Measurements from ENCODE around the gene CELF1. TPM values are rescaled to one million over a fixed set of nuclear protein-coding genes. Genes with fewer than 3 reads are reported as not detected.
A peak's percentile ranks its signal among the peaks of the same experiment; 100 is the strongest.

Gene CELF1
- total RNA-seq (100 to 1,000 TPM; 107 to 148 (median 129) TPM), polyA plus RNA-seq (10 to 100 TPM; 41.1 to 76.4 TPM), total RNA-seq (179 reads per million, percentile 92 among the genes with 10 or more reads in this experiment)

GRCh38 chr11:47552566-47553405 lies at the start of gene CELF1:
TSS of gene CELF1 (minus strand) at chr11:47553132. CDS start at chr11:47499523, 53,609 bp downstream.
- ATAC-seq (peak; percentile 99), DNase-seq (peak; percentile 88 to 95 (median 92))
- Histone ChIP-seq H3K27me3 (ENCODE audit: control insufficient read depth in 2 of 2, insufficient read depth in 2 of 2, low read length in 2 of 2) (no peaks in the 10 kb centered on the region), H3K4me3 (ENCODE audit: low read length) (peak within 1 kb of the TSS; percentile 87), H3K36me3 (ENCODE audit: control insufficient read depth in 2 of 3, insufficient read depth in 3 of 3, low read length in 3 of 3) (no peaks in the 10 kb centered on the region), H3K4me1 (ENCODE audit: control insufficient read depth in 2 of 2, insufficient read depth in 2 of 2, low read length in 2 of 2) (peaks cover 27 to 34% of the 10 kb centered on the region in 2 donors), H3K9me3 (ENCODE audit: control insufficient read depth in 2 of 3, low read length in 3 of 3) (no peaks in the 10 kb centered on the region), H3K27ac (ENCODE audit: low read depth, low read length) (peak within 1 kb of the TSS; percentile 89)
- ChIA-PET CTCF (interaction anchor here (1.0 to 1.2 kb wide), 3 partner anchors 26 to 66 kb away, joined by 3 to 6 read pairs (median 3); partner anchors contain the start of genes KBTBD4 and NDUFS3), POLR2A (interaction anchor here (0.9 to 7.3 kb wide), 8 partner anchors 13 to 216 kb away, joined by 3 to 38 read pairs (median 4); partner anchors contain the start of genes KBTBD4, NDUFS3 and PTPMT1)
- Mint-ChIP-seq H3K4me3 (peak within 1 kb of the TSS; percentile 93 to 100 (median 96)), H3K27ac (peak within 1 kb of the TSS; percentile 86 to 97 (median 95)), H3K36me3 (peaks cover 0 to 14% (median 4%) of the 10 kb centered on the region in 5 donors), H3K27me3 (no peaks in the 10 kb centered on the region), H3K9me3 (peaks cover 0 to 2% (median 0%) of the 10 kb centered on the region in 11 donors), H3K4me1 (peaks cover 36 to 57% (median 42%) of the 10 kb centered on the region in 7 donors)
- intact Hi-C loops (cut with micrococcal nuclease) = loop anchor here (1.0 to 10.0 kb wide), 23 partner anchors 13 to 1635 kb away; partner anchors contain the start of genes ARFGAP2 (in 2 of the 2), FNBP4 (in 2 of the 2), MTCH2 (in 2 of the 2) and PSMC3 (in 2 of the 2)

- Mint-ChIP-seq H3K36me3 (peaks cover 0 to 5% (median 0%) of the 10 kb centered on the region in 5 donors), H3K27me3 (peaks cover 8 to 15% (median 11%) of the 10 kb centered on the region in 5 donors), H3K4me1 (no peaks in the 10 kb centered on the region), H3K9me3 (no peaks in the 10 kb centered on the region), H3K27ac (no peak overlapping the region), H3K4me3 (no peak overlapping the region)
- Histone ChIP-seq H3K4me1 (ENCODE audit: control insufficient read depth in 2 of 2, insufficient read depth in 2 of 2, low read length in 2 of 2) (no peaks in the 10 kb centered on the region), H3K27ac (ENCODE audit: low read depth, low read length) (no peak overlapping the region), H3K27me3 (ENCODE audit: control insufficient read depth in 2 of 2, insufficient read depth in 2 of 2, low read length in 2 of 2) (no peaks in the 10 kb centered on the region), H3K9me3 (ENCODE audit: control insufficient read depth in 2 of 3, low read length in 3 of 3) (no peaks in the 10 kb centered on the region), H3K36me3 (ENCODE audit: control insufficient read depth in 2 of 3, insufficient read depth in 3 of 3, low read length in 3 of 3) (no peaks in the 10 kb centered on the region), H3K4me3 (ENCODE audit: low read length) (no peak overlapping the region)
- CTCF ChIA-PET = no interaction called here
- POLR2A ChIA-PET = no interaction called here
- ATAC-seq = no peak
- DNase-seq = no peak
- intact Hi-C loops (cut with micrococcal nuclease) = loop anchor here in 1 of 2 donors (10.0 kb wide), 1 partner anchor 65 kb away; no protein-coding TSS in a partner anchor
Observed at GRCh38 chr11:47599902-47600301, 47.0 kb upstream of the CELF1 start.

GRCh38 chr11:47595967-47596366 lies 43.0 kb upstream of the CELF1 start:
- no peaks in the 10 kb centered on the region for H3K9me3 ChIP-seq (ENCODE audit: control insufficient read depth in 2 of 3, low read length in 3 of 3)
- H3K27me3 ChIP-seq (ENCODE audit: control insufficient read depth in 2 of 2, insufficient read depth in 2 of 2, low read length in 2 of 2) = peaks cover 6 to 25% of the 10 kb centered on the region in 2 donors
- no peak overlapping the region for H3K4me3 ChIP-seq (ENCODE audit: low read length)
- CTCF ChIA-PET = no interaction called here
- Mint-ChIP-seq H3K27ac (no peak overlapping the region), H3K4me3 (no peak overlapping the region), H3K36me3 (peaks cover 0 to 5% (median 0%) of the 10 kb centered on the region in 5 donors), H3K27me3 (peaks cover 36 to 39% (median 37%) of the 10 kb centered on the region in 5 donors), H3K4me1 (peaks cover 0 to 14% (median 9%) of the 10 kb centered on the region in 7 donors), H3K9me3 (no peaks in the 10 kb centered on the region)
- POLR2A ChIA-PET = interaction anchor here (0.9 kb wide), 1 partner anchor 44 kb away, joined by 4 read pairs; no protein-coding TSS in a partner anchor
- ATAC-seq = no peak
- no peak overlapping the region for H3K27ac ChIP-seq (ENCODE audit: low read depth, low read length)
- H3K4me1 ChIP-seq (ENCODE audit: control insufficient read depth in 2 of 2, insufficient read depth in 2 of 2, low read length in 2 of 2) = peaks cover 0 to 6% of the 10 kb centered on the region in 2 donors
- no peak for DNase-seq
- no peaks in the 10 kb centered on the region for H3K36me3 ChIP-seq (ENCODE audit: control insufficient read depth in 2 of 3, insufficient read depth in 3 of 3, low read length in 3 of 3)
- intact Hi-C loops (cut with micrococcal nuclease) = loop anchor here in 1 of 2 donors (10.0 kb wide), 1 partner anchor 61 kb away; no protein-coding TSS in a partner anchor

DNA sequence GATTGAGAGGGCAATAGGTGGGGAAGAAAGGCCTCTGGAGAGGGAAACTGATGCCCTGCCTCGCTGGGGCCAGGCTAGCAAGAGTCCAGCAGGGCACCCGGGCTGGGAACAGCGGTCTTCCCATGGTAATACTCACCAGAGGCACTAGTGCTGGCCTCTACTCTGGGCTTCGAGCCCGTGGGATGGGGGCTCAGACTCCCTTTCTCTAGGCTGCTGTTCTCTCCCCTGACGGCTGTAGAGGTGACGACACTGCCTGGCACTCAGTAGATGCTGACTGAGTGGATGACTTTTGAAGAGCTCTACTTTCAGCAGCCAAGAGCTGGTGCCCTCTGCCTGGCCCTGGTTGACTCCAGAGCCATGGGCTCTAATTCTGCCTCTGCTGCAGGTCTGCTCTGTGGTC lies 42.1 kb upstream of the CELF1 start:
- Mint-ChIP-seq H3K27me3 (peaks cover 36 to 39% (median 37%) of the 10 kb centered on the region in 5 donors), H3K27ac (no peak overlapping the region), H3K36me3 (peaks cover 0 to 5% (median 0%) of the 10 kb centered on the region in 5 donors), H3K9me3 (no peaks in the 10 kb centered on the region), H3K4me1 (peaks cover 0 to 14% (median 9%) of the 10 kb centered on the region in 7 donors), H3K4me3 (peak overlapping the region in 1 of 10 donors; percentile 3)
- CTCF ChIA-PET = no interaction called here
- POLR2A ChIA-PET = interaction anchor here (0.5 to 0.9 kb wide), 3 partner anchors 13 to 43 kb away, joined by 3 to 4 read pairs (median 3); no protein-coding TSS in a partner anchor
- no peak overlapping the region for H3K4me3 ChIP-seq (ENCODE audit: low read length)
- peaks cover 6 to 25% of the 10 kb centered on the region in 2 donors for H3K27me3 ChIP-seq (ENCODE audit: control insufficient read depth in 2 of 2, insufficient read depth in 2 of 2, low read length in 2 of 2)
- intact Hi-C loops (cut with micrococcal nuclease) = loop anchor here in 1 of 2 donors (10.0 kb wide), 1 partner anchor 60 kb away; no protein-coding TSS in a partner anchor
- H3K9me3 ChIP-seq (ENCODE audit: control insufficient read depth in 2 of 3, low read length in 3 of 3) = no peaks in the 10 kb centered on the region
- ATAC-seq (no peak), DNase-seq (no peak)
- H3K27ac ChIP-seq (ENCODE audit: low read depth, low read length) = no peak overlapping the region
- no peaks in the 10 kb centered on the region for H3K36me3 ChIP-seq (ENCODE audit: control insufficient read depth in 2 of 3, insufficient read depth in 3 of 3, low read length in 3 of 3)
- H3K4me1 ChIP-seq (ENCODE audit: control insufficient read depth in 2 of 2, insufficient read depth in 2 of 2, low read length in 2 of 2) = peaks cover 0 to 6% of the 10 kb centered on the region in 2 donors

- Mint-ChIP-seq H3K4me3 (peak within 1 kb of the TSS in 6 of 10 donors; percentile 5 to 67 (median 37)), H3K4me1 (peaks cover 0 to 14% (median 9%) of the 10 kb centered on the region in 7 donors), H3K27me3 (peaks cover 36 to 38% (median 36%) of the 10 kb centered on the region in 5 donors), H3K36me3 (peaks cover 0 to 2% (median 0%) of the 10 kb centered on the region in 5 donors), H3K9me3 (no peaks in the 10 kb centered on the region), H3K27ac (no peak within 1 kb of the TSS)
- Histone ChIP-seq H3K4me1 (ENCODE audit: control insufficient read depth in 2 of 2, insufficient read depth in 2 of 2, low read length in 2 of 2) (peaks cover 0 to 6% of the 10 kb centered on the region in 2 donors), H3K27ac (ENCODE audit: low read depth, low read length) (no peak within 1 kb of the TSS), H3K4me3 (ENCODE audit: low read length) (no peak within 1 kb of the TSS), H3K9me3 (ENCODE audit: control insufficient read depth in 2 of 3, low read length in 3 of 3) (no peaks in the 10 kb centered on the region), H3K36me3 (ENCODE audit: control insufficient read depth in 2 of 3, insufficient read depth in 3 of 3, low read length in 3 of 3) (no peaks in the 10 kb centered on the region), H3K27me3 (ENCODE audit: control insufficient read depth in 2 of 2, insufficient read depth in 2 of 2, low read length in 2 of 2) (peaks cover 6 to 25% of the 10 kb centered on the region in 2 donors)
- ChIA-PET POLR2A (interaction anchor here (0.9 kb wide), 1 partner anchor 15 kb away, joined by 3 read pairs; the partner anchor contains the start of gene NDUFS3), CTCF (no interaction called here)
- DNase-seq (no peak), ATAC-seq (no peak)
- intact Hi-C loops (cut with micrococcal nuclease) = loop anchor here in 1 of 2 donors (10.0 kb wide), 1 partner anchor 59 kb away; no protein-coding TSS in a partner anchor
Observed at GRCh38 chr11:47593934-47594855, 41.3 kb upstream of the CELF1 start, which contains the start of gene C1QTNF4. TSS of gene C1QTNF4 (minus strand) at chr11:47594411. CDS start at chr11:47590810, 3,601 bp downstream.
